Umbilical cord (tissue), 2 donors: Measurements from ENCODE around the gene ZNF888. TPM values are rescaled to one million over a fixed set of nuclear protein-coding genes. Genes with fewer than 3 reads are reported as not detected.
"Not testable (repeated sequence)": the region's sequence is repeated elsewhere in the genome, so short reads cannot be mapped to it uniquely, and the experiment has no call there.

ENCODE experiments used
- DNase-seq: peaks from one replicate; pipeline ENCODE4 v3.0.0-alpha.2; 2015; ENCODE audit warnings: low spot score
- total RNA-seq: library from RNA; depleted of rRNA; stranded (reverse); fragments of >200 nt; gene quantifications from one replicate; pipeline ENCODE4 v1.2.3, GENCODE V29; 2014; ENCODE audit warnings: low replicate concordance; ENCODE audit not compliant: insufficient read depth

ZNF888 gene
- total RNA-seq, 1 donor from 2014 or later: 7.0 TPM

DNA sequence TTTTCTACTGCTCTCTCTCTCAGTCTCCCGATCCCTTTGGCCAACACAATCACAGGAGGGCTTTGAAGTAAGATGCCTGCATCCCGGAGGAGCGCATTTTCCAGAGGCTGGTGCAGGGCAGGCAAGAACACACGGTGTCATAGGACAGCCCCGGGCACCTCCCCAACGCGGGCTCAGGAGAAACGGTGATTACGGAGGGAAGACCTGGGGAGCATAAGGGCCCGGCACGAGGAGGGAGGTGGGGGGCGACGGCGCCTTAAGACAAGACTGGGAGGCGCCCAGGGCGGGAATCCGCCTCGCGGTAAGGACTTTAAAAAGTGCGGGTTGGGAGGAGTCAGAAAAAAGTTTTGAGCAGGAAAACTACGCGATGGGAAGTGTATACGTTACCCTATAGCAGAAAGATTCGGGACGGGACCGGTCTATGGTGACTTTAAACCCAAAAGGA, 18.7 kb upstream of the ZNF888 start:
- DNase-seq: peak; percentile 64

DNA sequence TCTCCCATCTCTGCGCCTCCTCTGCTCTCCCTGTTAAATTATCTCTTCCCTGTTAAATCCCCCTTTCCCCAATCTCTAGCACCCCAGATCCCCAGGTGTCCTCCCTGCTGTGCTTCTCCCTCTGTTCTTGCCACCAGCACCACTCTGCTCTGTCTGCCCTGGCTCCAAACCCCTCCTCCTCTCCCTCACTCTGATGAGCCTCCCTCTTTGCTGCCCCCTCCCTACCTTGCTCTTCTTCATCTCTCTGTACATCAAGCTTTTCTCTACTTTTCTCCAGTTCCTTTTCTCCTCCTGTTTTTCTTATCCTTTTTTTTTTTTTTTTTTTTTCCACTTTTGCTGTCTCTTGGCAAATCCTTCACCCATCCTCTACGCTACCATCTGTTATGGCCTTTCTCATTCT, 18.3 kb upstream of the ZNF888 start:
- not testable (repeated sequence) for DNase-seq

DNA sequence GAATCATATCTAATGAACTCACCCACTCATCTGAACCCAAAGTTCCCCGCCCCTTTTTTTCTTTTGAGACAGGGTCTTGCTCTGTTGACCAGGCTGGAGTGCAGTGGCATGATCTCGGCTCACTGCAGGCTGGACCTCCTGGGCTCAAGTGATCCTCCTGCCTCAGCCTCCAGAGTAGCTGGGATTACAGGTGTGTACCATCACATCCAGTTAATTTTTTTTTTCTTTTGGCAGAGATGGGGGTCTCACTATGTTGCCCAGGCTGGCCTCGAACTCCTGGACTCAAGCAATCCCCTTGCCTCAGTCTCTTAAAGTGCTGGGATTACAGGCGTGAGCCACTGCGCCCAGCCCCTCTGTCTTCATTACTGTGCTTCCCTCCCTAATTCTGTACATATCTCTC, 17.7 kb upstream of the ZNF888 start:
- DNase-seq: not testable (repeated sequence)

DNA sequence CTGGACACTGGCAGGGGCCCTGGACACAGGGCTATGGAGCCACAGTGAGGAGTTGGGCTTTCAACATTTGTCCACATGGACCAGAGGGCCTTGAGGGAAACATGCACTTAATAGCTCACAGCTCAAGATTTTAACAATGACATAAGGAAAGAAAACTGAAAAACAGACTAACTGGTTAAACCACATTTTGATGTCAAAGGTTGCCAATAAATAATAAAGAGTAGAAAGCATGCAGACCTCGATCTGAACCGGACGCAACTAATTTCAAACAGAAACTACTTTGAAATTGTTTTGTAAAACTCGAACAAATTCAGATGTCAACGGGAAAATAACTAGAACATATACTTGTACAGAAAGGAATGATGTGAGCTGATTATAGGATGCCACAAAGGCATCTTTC, 15.5 kb upstream of the ZNF888 start:
- peak; percentile 74 for DNase-seq

DNA sequence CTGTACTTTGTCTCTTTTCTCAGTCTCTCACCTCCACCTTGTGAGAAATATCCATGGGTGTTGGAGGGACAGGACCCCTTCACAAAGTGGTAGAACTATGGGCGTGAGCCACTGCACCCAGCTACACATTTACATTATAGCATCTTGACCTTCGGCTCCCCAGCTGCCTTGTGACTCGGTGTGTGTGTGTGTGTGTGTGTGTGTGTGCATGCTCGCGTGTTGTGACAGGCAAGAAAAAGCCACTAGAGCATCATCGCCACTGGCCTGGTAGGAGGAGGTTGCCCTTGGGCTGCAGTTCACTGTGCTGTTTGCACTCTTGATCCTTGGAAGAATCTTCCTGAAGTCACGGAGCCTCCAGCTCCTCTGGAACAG, 13.7 kb upstream of the ZNF888 start:
- DNase-seq: no peak

DNA sequence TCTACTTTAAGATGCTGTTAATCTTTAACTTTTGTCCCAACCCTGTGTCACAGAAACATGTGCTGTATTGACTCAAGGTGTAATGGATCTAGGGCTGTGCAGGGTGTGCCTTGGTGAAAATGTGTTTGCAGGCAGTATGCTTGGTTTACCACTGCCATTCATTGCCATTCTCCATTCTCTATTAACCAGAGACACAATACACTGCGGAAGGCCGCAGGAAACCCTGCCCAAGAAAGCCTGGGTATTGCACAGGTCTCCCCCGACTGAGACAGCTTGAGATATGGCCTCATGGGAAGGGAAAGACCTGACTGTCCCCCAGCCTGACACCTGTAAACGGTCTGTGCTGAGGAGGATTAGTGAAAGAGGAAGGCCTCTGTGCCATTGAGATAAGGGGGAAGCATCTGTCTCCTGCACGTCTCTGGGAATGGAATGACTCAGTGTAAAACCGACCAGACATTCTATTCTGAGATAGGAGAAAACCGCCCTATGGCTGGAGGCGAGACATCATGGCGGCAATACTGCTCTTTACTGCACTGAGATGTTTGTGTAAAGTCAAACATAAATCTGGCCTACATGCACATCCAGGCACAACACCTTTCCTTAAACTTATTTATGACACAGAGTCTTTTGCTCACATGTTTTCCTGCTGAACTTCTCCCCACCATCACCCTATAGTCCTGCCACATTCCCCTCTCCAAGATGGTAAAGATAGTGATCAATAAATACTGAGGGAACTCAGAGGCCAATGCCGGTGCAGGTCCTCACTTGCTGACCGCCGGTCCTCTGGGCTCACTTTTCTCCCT, 13.1 kb upstream of the ZNF888 start:
- peak; percentile 58 for DNase-seq

DNA sequence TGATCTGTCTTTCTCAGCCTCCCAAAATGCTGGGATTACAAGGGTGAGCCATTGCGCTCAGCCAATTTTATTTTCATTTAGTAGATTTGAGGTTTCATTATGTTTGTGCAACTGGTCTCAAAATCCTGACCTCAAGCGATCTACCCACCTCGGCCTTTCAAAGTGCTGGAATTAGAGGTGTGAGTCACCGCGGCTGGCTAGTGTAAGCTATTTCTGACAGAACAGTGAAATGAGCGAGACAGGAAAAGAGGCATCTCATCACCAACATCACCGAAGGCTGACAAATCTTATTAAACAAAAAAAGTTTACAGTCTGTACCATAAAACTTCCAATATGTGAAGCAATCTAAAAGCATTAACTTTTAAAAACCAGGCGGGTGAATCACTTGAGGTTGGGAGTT, 12.2 kb upstream of the ZNF888 start:
- peak; percentile 37 for DNase-seq

DNA sequence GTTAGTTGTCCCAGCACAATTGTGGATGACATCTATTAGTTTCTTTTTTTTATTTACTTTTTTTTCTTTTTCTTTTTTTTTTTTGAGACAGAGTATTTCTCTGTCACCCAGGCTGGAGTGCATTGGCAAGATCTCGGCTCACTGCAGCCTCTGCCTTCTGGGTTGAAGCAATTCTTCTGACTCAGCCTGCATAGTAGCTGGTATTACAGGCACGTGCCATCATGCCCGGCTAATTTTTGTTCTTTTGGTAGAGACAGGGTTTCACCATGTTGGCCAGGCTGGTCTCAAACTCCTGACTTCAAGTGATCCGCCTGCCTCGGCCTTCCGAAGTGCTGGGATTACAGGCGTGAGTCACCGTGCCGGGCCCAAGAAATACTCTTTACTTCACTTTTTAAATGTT, 1.4 kb upstream of the ZNF888 start:
- DNase-seq: not testable (repeated sequence)

DNA sequence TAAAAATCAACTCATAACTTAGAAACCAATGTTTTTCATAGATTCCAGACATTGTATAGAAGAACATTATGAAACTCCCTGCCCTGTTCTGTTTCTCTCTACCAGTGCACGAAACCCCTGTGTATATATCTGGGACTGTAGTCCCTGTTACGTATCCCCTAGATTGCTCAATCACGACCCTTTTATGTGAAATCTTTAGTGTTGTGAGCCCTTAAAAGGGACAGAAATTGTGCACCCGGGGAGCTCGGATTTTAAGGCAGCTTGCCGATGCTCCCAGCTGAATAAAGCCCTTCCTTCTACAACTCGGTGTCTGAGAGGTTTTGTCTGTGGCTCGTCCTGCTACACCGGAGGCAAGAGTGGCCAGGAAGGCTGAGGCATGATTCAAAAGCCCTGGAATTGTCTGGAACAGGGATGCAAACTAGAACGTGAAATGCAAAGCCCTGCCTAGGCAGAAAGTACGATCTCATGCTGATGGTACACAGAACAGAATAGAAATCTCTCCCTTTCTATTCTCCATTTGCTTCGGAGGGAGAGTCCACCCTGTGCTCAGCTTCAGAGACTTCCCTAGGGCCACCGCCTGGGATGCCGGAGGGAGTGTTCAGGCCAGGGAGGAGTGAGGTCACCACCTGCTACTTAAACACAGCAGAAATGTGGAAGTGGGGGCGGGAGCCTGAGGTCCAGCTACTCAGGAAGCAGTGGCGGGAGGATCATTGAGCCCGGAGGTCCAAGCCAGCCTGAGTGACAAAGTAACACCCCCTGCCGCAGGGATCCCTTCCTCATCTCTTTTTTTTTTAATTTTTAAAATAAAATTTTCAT, 758 bp upstream of the ZNF888 start:
- DNase-seq: peak; percentile 63

DNA sequence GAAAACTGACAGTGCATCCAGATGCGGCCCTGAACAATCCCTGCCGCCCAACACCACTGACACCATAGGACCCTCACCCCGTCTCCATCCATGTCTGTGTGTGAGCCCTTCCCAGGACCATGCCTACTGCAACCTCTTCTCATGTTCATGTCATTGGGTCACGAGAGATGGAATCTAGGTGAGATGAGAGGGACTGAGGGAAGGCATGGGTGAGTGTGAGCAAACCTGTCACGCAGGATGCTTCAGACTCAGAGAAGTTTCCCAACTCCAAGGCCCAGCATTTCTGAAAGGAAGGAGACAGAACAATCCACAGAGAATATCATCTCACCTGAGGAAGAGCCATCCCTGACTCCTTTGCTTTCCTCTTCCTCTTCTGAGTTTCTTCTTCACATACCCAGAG, 5.7 kb downstream of the ZNF888 start:
- no peak for DNase-seq

DNA sequence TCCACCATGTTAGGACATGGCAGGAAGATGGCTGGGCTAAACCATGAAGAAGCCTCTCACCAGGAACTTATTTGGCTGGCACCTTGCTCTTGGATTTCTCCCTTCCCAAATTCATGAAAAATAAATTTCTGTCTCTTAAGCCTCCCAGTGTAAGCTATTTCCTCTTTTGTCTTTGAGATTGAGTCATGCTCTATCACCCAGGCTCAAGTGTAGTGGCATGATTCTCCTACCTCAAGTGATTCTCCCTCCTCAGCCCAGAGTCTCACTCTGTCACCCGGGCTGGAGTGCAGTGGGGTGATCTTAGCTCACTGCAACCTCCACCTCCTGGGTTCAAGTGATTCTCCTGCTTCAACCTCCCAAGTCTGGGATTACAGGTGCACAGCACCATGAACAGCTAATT, 12.6 kb downstream of the ZNF888 start:
- no peak for DNase-seq

DNA sequence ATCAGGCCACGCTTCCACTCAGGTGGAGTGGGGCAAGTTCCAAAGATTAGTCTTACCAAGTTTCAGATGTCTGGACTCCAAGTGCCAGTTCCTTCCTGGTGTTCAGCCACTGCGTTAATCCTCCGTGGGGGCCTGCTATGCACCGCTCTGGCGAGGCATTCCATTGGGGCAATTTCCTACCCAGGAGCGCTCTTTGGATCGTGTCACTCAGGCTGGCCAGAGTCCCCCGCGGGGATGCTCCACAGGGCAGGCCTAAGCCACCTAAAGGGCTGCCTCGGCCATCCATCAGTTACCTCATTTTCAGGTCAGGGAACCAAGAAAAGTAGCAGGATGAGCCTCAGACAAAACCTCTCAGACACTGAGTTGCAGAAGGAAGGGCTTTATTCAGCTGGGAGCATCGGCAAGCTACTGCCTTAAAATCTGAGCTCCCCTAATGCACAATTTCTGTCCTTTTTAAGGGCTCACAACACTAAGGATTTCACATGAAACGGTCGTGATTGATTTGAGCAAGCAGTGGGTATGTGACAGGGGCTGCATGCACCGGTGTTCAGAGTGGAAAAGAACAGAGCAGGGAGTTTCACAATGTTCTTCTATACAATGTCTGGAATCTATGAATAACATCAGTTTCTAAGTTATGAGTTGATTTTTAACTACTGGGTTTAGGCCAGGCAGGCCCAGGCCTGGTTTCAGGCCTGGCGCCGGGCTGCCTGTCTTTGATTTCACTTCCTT, 19.0 kb downstream of the ZNF888 start:
- not testable (repeated sequence) for DNase-seq

DNA sequence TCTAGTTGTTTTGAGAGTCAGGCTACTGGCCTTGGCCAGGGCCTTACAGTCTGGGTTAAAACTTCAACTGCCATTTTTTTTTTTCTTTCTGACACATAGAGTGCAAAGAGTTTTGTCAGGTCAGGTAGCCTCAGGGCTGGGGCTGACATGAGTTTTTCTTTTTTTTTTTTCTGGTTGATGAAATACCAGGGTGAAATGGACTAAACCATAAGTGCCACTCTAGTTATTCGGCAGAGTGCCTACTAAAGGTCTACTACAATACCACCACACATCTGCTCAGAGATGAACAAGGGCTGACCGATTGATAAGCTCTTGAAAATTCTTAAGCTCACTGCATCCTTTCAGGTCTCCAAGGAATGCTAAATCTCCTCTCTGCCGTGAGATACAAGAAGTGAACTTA, 21.4 kb downstream of the ZNF888 start:
- no peak for DNase-seq

DNA sequence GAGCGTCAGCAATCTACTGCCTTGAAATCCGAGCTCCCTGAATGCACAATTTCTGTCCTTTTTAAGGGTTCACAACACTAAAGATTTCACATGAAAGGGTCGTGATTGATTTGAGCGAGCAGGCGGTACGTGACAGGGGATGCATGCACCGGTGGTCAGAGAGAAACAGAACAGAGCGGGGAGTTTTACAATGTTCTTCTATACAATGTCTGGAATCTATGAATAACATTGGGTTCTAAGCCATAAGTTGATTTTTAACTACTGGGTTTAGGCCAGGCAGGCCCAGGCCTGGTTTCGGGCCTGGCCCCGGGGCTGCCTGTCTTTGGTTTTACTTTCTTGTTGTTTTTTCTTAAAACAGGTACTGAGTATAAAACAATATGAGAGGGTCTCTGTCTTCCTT, 24.6 kb downstream of the ZNF888 start:
- not testable (repeated sequence) for DNase-seq

DNA sequence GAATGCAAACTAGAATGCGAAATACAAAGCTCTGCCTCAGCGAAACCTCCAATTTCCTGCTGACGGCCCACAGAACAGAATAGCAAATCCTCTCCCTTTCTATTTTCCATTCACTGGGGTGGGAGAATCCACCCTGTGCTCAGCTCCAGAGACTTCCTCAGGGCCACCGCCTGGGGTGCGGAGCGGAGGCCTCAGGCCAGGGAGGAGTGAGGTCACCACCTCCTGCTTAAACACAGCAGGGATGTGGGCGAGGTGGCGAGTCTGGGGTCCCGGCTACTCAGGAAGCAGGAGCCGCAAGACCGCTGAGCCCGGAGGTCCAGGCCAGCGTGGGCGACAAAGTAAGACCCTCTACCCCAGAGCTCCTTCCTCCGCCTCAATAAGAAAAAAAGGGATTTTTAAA, 25.1 kb downstream of the ZNF888 start:
- DNase-seq: no peak

DNA sequence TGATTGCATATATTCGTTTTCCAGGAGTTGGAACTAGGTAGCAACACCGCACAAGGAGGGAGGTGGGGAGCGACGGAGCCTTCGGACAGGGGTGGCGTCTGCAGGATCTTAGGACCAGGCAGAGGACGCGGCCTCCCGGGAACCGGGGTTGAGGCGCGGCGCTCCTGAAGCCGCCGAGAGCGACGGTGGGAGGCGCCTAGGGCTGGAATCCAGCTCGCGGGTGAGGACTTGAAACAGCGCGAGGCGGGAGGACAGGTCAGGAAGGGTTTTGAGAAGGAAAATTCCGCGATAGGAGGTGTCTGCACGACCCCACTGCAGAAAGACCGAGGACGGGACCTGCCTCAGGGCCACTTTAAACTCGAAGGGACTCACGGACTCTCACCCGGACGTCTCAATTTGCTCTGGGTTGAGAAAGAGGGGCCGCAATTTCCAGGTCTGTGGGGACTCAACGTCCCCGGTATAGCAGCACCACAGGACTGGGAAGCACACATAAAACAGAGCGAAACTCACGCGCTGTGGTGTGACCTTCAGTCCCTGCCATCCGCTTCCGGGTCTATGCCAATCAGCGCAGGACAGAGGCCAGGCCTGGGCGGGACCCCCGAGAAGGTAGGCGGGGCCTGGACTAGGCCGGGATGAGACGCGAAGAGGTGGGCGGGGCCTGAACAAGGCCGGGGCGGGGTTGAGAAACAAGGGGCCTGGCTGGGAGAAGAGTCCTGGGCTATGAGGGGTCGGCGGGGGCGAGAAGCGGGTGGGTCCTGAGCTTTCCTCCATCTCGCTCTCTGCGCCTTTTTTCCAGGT, 25.9 kb downstream of the ZNF888 start, which contains the start of gene ZNF320:
ZNF320 (minus strand) TSS at position 498 of the 798 bp plus-strand sequence. CDS start 7,380 bp downstream, outside the sequence.
- peak; percentile 98 for DNase-seq

DNA sequence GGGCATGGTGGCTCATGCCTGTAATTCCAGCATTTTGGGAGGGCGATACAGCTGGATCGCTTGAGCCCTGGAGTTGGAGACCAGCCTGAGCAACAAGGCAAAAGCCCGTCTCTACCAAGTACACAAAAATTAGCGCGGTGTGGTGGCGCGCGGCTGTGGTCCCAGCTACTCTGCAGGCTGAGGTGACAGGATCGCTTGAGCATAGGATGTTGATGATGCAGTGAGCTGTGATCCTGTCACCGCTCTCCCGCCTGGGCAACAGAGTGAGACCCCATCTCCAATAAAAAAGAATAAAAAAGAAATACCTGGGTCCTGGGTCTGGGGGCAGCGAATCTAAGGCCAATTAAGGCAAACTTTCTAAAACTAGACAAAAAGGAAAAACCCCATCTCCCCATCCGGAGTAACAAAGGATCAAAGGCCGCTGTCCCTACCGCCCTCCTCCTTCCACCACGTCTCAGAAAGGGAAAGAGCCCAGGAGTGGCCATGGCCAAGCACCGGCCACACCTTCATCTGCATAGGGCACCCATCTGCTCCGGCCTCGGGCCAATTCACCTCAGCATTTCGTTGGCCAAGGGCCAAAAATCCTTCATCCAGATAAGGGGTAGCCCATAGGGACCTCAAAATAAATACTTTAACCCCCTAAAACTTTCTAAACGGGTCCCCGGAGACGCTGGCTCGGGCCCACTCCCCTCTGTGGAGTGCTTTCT, 26.6 kb downstream of the ZNF888 start:
- DNase-seq: peak; percentile 29

DNA sequence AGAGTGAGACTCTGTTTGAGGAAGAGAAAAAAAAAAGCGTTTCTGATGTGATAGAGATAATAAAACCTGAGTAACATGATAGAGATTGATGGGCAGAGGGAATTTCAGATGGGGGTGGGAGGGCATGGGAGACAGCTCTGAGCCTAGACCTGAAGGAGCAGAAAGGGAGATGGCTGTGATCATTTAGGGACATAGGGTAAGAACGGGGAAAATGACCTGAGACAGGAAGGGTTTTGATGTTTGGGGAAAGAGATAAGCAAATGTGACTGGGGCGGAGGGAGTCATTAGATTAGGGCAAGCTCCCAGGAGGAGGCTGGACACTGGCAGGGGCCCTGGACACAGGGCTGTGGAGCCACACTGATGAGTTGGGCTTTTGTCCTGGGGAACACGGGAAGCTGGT, 31.9 kb downstream of the ZNF888 start:
- DNase-seq: no peak

DNA sequence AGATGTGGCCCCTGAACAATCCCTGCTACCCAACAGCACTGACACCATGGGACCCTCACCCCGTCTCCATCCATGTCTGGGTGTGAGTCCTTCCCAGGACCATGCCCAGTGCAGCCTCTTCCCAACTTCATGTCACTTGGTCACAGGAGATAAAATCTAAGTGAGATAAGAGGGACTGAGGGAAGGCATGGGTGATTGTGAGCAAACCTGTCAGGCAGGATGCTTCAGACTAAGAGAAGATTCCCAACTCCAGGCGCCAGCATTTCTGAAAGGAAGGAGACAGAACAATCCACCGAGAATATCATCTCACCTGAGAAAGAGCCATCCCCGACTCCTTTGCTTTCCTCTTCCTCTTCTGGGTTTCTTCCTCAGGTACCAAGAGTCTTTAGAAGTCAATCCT, 33.3 kb downstream of the ZNF888 start:
- DNase-seq: no peak

DNA sequence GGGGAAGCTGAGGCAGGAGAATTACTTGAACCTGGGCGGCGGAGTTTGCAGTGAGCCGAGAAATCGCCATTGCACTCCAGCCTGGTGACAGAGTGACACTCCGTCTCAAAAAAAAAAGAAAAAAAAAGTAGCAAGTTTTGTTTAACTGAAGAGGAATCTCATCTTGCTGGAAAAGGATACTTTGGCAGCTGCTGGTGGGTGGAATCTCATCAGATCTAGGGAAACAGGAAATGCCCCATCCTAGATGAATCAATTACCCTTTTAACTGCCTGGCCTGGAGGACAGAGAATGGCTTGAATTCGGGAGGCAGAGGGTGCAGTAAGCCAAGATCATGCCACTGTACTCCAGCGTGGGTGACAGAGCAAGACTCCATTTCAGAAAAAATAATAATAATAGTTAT, 34.2 kb downstream of the ZNF888 start:
- DNase-seq: no peak
